GM19395 (cell line): Measurements from ENCODE around the gene PLAC8L1.

Experiments used
- ATAC-seq: cut with Tn5 transposase; IDR thresholded peaks from one replicate; pipeline ENCODE4 v1.9.1; 2021; ENCODE audit warnings: mild to moderate bottlenecking, moderate library complexity; ENCODE audit not compliant: unreplicated experiment

The PLAC8L1 gene

DNA sequence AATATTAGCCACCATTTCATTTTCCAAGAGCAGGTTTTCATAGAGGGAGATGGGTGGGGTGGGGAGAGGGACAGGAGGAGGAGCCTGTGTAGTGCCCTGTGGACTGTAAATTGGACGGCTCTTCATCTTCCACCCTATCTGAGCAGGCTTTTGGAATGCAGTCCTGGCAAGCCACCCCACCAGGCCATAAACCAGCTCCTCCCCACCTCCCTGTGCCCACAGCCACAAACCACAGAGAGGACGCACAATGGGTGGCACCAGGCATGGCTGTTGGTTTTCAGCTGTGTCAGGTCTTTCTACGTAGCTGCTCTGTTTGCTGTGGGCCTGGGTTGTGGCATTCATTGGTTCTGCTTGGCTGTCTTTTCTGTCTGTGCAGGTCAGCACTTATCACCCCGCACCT, 58.0 kb downstream of the PLAC8L1 start:
- no peak for ATAC-seq

DNA sequence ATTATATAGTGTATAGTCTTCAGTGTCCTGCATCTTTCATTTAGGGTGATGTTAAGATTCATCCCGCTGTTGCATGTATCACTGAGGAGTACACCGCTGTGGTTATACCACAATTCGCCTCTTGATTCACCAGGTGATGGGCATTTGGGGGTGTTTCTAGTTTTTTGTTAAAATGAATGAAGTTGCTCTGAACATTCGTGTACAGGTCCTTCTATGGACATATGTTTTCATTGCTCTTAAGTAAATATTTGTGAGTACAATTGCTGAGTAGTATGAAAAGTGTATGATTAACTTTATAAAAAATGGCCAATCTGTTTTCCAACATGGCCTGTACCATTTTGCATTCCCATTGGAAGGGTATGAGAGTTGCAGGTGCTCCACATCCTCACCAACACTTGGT, 61.7 kb downstream of the PLAC8L1 start:
- ATAC-seq: no peak

DNA sequence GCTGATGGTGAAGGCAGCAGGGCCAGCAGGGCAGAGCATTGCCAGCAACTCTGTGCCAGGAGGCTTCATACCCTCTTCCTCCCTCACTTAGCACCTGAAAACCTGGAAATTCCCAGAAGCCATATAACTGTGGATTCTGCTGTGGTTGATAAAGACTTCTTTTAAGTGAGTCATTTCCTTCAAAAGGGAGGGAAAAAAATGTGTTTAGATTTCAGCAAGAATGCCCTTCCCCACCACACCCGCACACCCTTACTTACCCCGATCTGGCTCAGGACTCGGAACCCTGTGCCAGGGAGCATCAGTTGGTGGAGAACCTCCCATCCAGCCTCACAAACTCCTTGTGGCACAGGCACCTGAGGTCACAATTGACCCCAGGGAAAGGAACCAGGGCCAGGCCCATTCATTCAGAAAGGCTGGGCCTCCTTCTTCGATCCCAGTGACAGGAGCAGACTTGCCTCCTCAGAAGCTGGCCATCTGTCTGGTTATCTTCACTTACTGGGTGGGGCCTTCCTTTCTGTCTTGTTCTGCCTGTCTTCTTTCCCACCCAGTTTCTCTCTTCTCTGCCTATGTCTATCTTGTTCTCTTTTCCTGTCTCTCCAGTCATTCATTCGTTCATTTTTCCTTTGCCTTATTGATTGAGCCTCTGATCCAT, 62.6 kb downstream of the PLAC8L1 start:
- no peak for ATAC-seq

DNA sequence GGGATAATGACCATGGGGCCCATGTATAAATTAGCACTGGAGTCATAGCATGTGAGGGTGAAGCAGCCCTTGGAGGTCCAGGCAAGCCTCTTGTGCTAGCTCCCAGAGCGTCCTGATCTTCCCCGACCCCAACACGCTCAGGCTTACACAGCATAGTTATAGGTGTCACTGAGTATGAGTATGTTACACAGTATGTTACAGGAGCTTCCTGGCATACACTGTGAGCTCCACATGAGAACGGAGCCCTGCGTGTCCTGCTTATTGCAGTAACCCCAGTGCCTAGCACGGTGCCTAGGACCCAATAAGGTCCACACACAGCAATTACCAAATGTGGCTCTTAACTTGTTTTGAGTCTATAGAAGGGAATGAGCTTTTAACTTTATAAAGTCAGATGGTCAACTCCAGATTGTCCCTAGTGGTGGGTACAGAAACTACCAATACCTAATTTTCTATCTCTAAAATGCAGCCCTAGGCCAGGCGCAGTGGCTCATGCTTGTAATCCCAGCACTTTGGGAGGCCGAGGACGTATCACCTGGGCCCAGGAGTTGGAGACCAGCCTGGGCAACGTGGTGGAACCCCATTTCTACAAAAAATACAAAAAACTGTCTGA, 64.1 kb downstream of the PLAC8L1 start:
- ATAC-seq: peak; percentile 87

DNA sequence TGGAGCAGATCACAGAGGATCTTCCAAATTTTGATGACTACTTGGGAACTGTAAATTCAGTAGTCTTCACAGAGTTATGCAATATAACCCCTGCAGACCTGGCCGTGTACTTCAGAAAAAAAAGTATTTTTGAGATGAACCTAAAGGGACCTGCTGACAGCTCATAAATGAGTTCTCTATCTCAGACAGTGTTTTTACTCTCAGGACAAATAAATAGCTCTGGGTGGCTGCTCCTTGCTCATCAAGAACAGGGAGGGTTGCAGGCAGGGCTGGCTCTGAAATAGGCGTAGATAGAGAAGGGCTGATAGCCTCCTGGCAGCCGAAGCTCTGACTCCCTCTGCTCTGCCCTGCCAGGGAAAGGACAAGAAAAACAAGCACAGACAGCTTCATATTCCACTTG, 64.8 kb downstream of the PLAC8L1 start:
- ATAC-seq: no peak

DNA sequence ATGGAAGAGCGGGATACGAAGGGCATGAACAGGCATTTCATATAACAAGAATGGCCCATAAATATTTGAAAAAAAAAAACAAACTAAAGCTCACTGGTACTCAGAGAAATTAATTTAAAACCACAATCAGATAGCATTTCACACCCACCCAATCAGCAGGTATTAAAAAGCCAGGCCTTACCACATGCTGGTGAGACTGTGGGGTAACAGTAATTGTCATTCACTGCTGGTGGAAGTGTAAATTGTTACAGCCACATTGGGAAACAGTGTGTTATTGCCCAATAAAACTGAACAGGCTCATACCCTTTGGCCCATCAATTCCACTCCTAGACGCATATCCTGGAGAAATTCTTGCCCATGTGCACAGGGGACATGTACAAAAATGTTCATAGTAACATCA, 66.0 kb downstream of the PLAC8L1 start:
- ATAC-seq: no peak

DNA sequence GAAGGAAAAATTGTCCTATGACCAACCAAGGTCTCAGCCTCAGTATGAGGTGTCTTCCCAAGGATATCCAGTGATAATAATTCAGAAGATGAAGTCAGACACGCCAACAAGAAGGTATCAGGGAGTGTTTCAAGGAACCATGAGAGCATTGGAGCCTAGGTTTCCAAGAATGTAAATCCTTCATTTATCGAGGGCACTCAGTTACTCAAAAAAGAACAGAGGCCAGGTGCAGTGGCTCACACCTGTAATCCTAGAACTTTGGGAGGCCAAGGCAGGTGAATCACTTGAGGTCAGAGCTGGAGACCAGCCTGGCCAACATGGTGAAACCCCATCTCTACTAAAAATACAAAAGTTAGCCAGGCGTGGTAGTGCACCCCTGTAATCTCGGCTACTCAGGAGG, 70.8 kb downstream of the PLAC8L1 start:
- ATAC-seq: no peak
